NT2/D1 (cell line): Measurements from ENCODE around the gene POLRMT.
"Not testable (repeated sequence)": the region's sequence is repeated elsewhere in the genome, so short reads cannot be mapped to it uniquely, and the experiment has no call there.

Experiments
- YY1 ChIP-seq: IDR thresholded peaks from 2 replicates; pipeline ENCODE4 v1.6.1; 2011; ENCODE audit not compliant: insufficient read length, insufficient read depth
- ZNF274 ChIP-seq: IDR thresholded peaks from 2 replicates; pipeline ENCODE4 v1.6.1; 2011; ENCODE audit warnings: mild to moderate bottlenecking, low read depth, low read length

DNA sequence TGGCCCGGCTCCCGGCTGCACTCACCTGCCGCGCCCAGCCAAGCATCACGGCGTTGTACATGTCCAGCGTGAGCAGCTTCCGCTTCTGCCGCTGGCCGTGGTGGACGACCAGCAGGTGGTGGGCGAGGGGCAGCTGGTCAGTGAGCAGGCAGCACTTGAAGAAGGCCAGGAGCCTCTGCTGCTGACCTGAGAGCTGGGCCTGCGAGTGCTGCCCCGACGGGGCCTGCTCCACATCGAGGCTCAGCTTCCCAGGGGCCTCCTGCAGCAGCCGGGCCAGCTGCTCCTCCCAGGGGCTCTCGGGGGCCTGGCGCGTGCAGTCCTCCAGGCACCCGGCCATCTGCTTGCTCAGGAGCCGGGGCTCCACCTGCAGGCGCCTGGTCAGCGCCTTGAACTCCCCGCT lies 3.8 kb downstream of the POLRMT start:
- TF ChIP-seq ZNF274, YY1: not testable (repeated sequence)
